B cell (primary cell): ENCODE measurements around the gene ZFPM1. TPM values are rescaled to one million over a fixed set of nuclear protein-coding genes. Genes with fewer than 3 reads are reported as not detected.

Experiments
- ATAC-seq: fragments of 200-7000 bp; cut with Tn5 transposase; one replicate; pipeline ENCODE4 v1.10.0; 2021; ENCODE audit warnings: low read depth, mild to moderate bottlenecking, moderate number of reproducible peaks, moderate library complexity
- CTCF ChIA-PET: fragments of 350-600 bp; sonication (Branson Sonifier 250); formaldehyde crosslinking; loops from one replicate; lab custom pipeline; 2021; ENCODE audit warnings: antibody characterized with exemption, inconsistent platforms; lab: Charles Lee
- POLR2A ChIA-PET: fragments of 350-600 bp; sonication (Branson Sonifier 250); formaldehyde crosslinking; loops from one replicate; lab custom pipeline; 2021; ENCODE audit warnings: antibody characterized with exemption; lab: Charles Lee
- DNase-seq: peaks from one replicate; pipeline ENCODE4 v3.0.0; 2013
- H2AFZ ChIP-seq: 2 replicates; pipeline ENCODE4 v1.6.1; 2012; ENCODE audit warnings: mild to moderate bottlenecking, low read depth, low read length; ENCODE audit not compliant: insufficient read depth, poor library complexity, severe bottlenecking
- H3K27ac ChIP-seq, 2 donors: 1 replicate in 1 of 2; 2 replicates in 1 of 2; pipeline ENCODE4 v1.5.1; 2012 to 2013; ENCODE audit warnings: low read length in 2 of 2, mild to moderate bottlenecking in 2 of 2, moderate library complexity in 1 of 2
- H3K27me3 ChIP-seq, 4 experiments: fragments of 200-600 bp in 1 of 4; sonication (generic) in 1 of 4; replicated peaks in 1 of 4; 1 replicate in 2 of 4; 2 replicates in 2 of 4; pipeline versions ENCODE4 v1.6.1 to v1.7.0; 2013 to 2016; ENCODE audit warnings: low read length in 3 of 4, mild to moderate bottlenecking in 2 of 4, mixed read lengths in 1 of 4, moderate library complexity in 1 of 4; ENCODE audit not compliant: insufficient read depth in 4 of 4, control insufficient read depth in 3 of 4; ENCODE audit errors: control extremely low read depth in 1 of 4
- H3K36me3 ChIP-seq, 2 experiments: replicated peaks in 1 of 2; 1 replicate in 1 of 2; 2 replicates in 1 of 2; pipeline versions ENCODE4 v1.6.1 to v1.7.1; 2013; ENCODE audit warnings: low read length in 1 of 2; ENCODE audit not compliant: insufficient read depth in 2 of 2, control insufficient read depth in 1 of 2; ENCODE audit errors: control extremely low read depth in 1 of 2, extremely low read depth in 1 of 2
- H3K4me1 ChIP-seq, 2 donors: fragments of 200-600 bp in 1 of 2; sonication (generic) in 1 of 2; 1 replicate in 1 of 2; 2 replicates in 1 of 2; pipeline versions ENCODE4 v1.5.1 to v1.6.1; 2013 to 2017; ENCODE audit warnings: low read length in 2 of 2; ENCODE audit not compliant: control insufficient read depth in 2 of 2, insufficient read depth in 2 of 2
- H3K4me2 ChIP-seq: replicated peaks from 2 replicates; pipeline ENCODE3; 2012; ENCODE audit warnings: mild to moderate bottlenecking, low read depth, low read length; ENCODE audit not compliant: poor library complexity, severe bottlenecking
- H3K4me3 ChIP-seq, 5 experiments: fragments of 200-600 bp in 1 of 5; sonication (generic) in 1 of 5; 1 replicate in 3 of 5; 2 replicates in 2 of 5; pipeline versions ENCODE4 v1.5.1 to v1.7.0; 2011 to 2016; ENCODE audit warnings: low read length in 4 of 5, mild to moderate bottlenecking in 4 of 5, low read depth in 2 of 5, control low read depth in 1 of 5, moderate library complexity in 1 of 5; ENCODE audit not compliant: insufficient read depth in 1 of 5; ENCODE audit errors: control extremely low read depth in 1 of 5, extremely low read depth in 1 of 5
- H3K79me2 ChIP-seq: fragments of 200-600 bp; sonication (generic); one replicate; pipeline ENCODE4 v1.6.0; 2016; ENCODE audit warnings: low read length; ENCODE audit not compliant: control insufficient read depth, insufficient read depth
- H3K9ac ChIP-seq: fragments of 200-600 bp; sonication (generic); 2 replicates; pipeline ENCODE4 v1.6.1; 2017; ENCODE audit warnings: mild to moderate bottlenecking, low read length, moderate library complexity
- H3K9me3 ChIP-seq, 3 donors: one replicate each; pipeline versions ENCODE4 v1.6.1 to v1.7.1; 2013; ENCODE audit warnings: low read length in 2 of 3; ENCODE audit not compliant: control insufficient read depth in 2 of 3, insufficient read depth in 1 of 3; ENCODE audit errors: control extremely low read depth in 1 of 3
- H4K20me1 ChIP-seq: 2 replicates; pipeline ENCODE4 v1.6.0; 2012; ENCODE audit warnings: mild to moderate bottlenecking, low read length; ENCODE audit not compliant: insufficient read depth, control insufficient read depth, poor library complexity, severe bottlenecking
- H3K27ac Mint-ChIP-seq: one replicate; pipeline ENCODE4 v1.8.0; 2021; ENCODE audit warnings: mixed read lengths
- H3K27me3 Mint-ChIP-seq: one replicate; pipeline ENCODE4 v1.8.0; 2021; ENCODE audit warnings: mixed read lengths
- H3K4me1 Mint-ChIP-seq: one replicate; pipeline ENCODE4 v1.8.0; 2021; ENCODE audit warnings: mixed read lengths
- H3K4me3 Mint-ChIP-seq: one replicate; pipeline ENCODE4 v1.8.0; 2021; ENCODE audit warnings: mixed read lengths
- H3K9me3 Mint-ChIP-seq: one replicate; pipeline ENCODE4 v1.8.0; 2022; ENCODE audit warnings: mixed read lengths; ENCODE audit not compliant: insufficient read depth
- CTCF ChIP-seq: fragments of 200-600 bp; IDR thresholded peaks from one replicate; pipeline ENCODE4 v1.8.0; 2022; ENCODE audit warnings: antibody characterized with exemption, mild to moderate bottlenecking
- EZH2 ChIP-seq: IDR thresholded peaks from 2 replicates; pipeline ENCODE4 v1.6.1; 2012; ENCODE audit warnings: borderline replicate concordance, low read depth, mild to moderate bottlenecking, moderate library complexity, low read length; ENCODE audit not compliant: insufficient read depth, poor library complexity, severe bottlenecking
- WGBS: methylation state at CpG from one replicate; pipeline ENCODE4 v1.1.5; 2013; ENCODE audit warnings: missing lambda C conversion rate; ENCODE audit not compliant: insufficient coverage; 5-methylcytosine and 5-hydroxymethylcytosine counted together
- intact Hi-C: fragments of 100-400 bp; cut with micrococcal nuclease; formaldehyde crosslinking; loops from one replicate; pipeline ENCODE4 v1.10.0; 2022
- polyA plus RNA-seq: library from polyadenylated mRNA; depleted of rRNA; stranded (reverse); fragments of >200 nt; gene quantifications from 2 replicates; pipeline ENCODE4 v1.2.3, GENCODE V29; 2012
- total RNA-seq, 2 donors: library from RNA; stranded (reverse); fragments of 120-200 nt in 1 of 2; gene quantifications; 1 replicate in 1 of 2; 2 replicates in 1 of 2; pipeline versions ENCODE4 v1.2.3 to v1.2.4, GENCODE V29; 2013 to 2022

The ZFPM1 gene
- total and polyA plus RNA-seq, 2 donors (not counting 1 experiment from before 2014, with no cell fraction given) = 4.3 to 34.6 TPM

- H3K27ac Mint-ChIP-seq = peak overlapping the region; percentile 64
- DNase-seq = no peak
- Histone ChIP-seq H3K79me2 (peaks cover 78% of the 10 kb centered on the region), H3K36me3 (no peaks in the 10 kb centered on the region), H3K9me3 (no peaks in the 10 kb centered on the region), H3K4me2 (peak overlapping the region; percentile 40), H3K4me3 (no peak overlapping the region), H3K27me3 (no peaks in the 10 kb centered on the region), H3K27ac (no peak overlapping the region), H3K4me1 (peaks cover 42 to 78% of the 10 kb centered on the region in 2 donors), H2AFZ (no peak overlapping the region), H4K20me1 (peaks cover 80% of the 10 kb centered on the region), H3K9ac (no peak overlapping the region)
- intact Hi-C loops = no loop called here
- ATAC-seq = no peak
- no peaks in the 10 kb centered on the region for H3K9me3 Mint-ChIP-seq
- H3K4me1 Mint-ChIP-seq = peaks cover 59% of the 10 kb centered on the region
- H3K4me3 Mint-ChIP-seq = no peak overlapping the region
- TF ChIP-seq EZH2 (no peak), CTCF (no peak)
- ChIA-PET CTCF (no interaction called here), POLR2A (no interaction called here)
- no peaks in the 10 kb centered on the region for H3K27me3 Mint-ChIP-seq
- 82% methylated on average over 16 of the region's 30 CpGs for WGBS
These were observed 8.5 kb downstream of the ZFPM1 start for GRCh38 chr16:88461331-88462269.

- CTCF ChIA-PET = no interaction called here
- Histone ChIP-seq H3K4me1 (peaks cover 43 to 78% of the 10 kb centered on the region in 2 donors), H3K9ac (no peak overlapping the region), H3K27me3 (no peaks in the 10 kb centered on the region), H3K36me3 (no peaks in the 10 kb centered on the region), H4K20me1 (peaks cover 80% of the 10 kb centered on the region), H3K9me3 (no peaks in the 10 kb centered on the region), H3K4me2 (peak overlapping the region; percentile 40), H3K4me3 (no peak overlapping the region), H2AFZ (no peak overlapping the region), H3K79me2 (peaks cover 76% of the 10 kb centered on the region), H3K27ac (peak overlapping the region in 1 of 2 donors; percentile 23)
- ATAC-seq (no peak), DNase-seq (no peak)
- H3K27me3 Mint-ChIP-seq = no peaks in the 10 kb centered on the region
- H3K4me1 Mint-ChIP-seq = peaks cover 59% of the 10 kb centered on the region
- 64% methylated on average over 12 of the region's 12 CpGs for WGBS
- H3K27ac Mint-ChIP-seq = no peak overlapping the region
- H3K4me3 Mint-ChIP-seq = no peak overlapping the region
- intact Hi-C loops = no loop called here
- H3K9me3 Mint-ChIP-seq = no peaks in the 10 kb centered on the region
- POLR2A ChIA-PET = no interaction called here
- TF ChIP-seq EZH2 (no peak), CTCF (no peak)
These were observed 9.3 kb downstream of the ZFPM1 start for GRCh38 chr16:88462396-88462795.
